Neural cell (in vitro differentiated cells): ENCODE data around the gene UBALD1. TPM values are rescaled to one million over a fixed set of nuclear protein-coding genes. Genes with fewer than 3 reads are reported as not detected.

ENCODE experiments used
- H2AFZ ChIP-seq: fragments of 200-600, 300-800 bp; sonication (generic), shearing (Covaris generic); 2 replicates; pipeline ENCODE4 v1.6.0; 2014; ENCODE audit warnings: low read depth, mild to moderate bottlenecking, antibody characterized with exemption, low read length, moderate library complexity
- H3F3A ChIP-seq: fragments of 200-600 bp; shearing (Covaris generic); 2 replicates; pipeline ENCODE4 v1.6.1; 2016; ENCODE audit warnings: mild to moderate bottlenecking, moderate library complexity, mixed read lengths, antibody characterized with exemption, low read length; ENCODE audit not compliant: insufficient read depth, poor library complexity, severe bottlenecking
- H3K27ac ChIP-seq: fragments of 200-600, 300-800 bp; sonication (generic), shearing (Covaris generic); 2 replicates; pipeline ENCODE4 v1.5.1; 2014; ENCODE audit warnings: mild to moderate bottlenecking, low read length, moderate library complexity
- H3K27me3 ChIP-seq: fragments of 300-800, 200-600 bp; sonication (generic), shearing (Covaris generic); 2 replicates; pipeline ENCODE4 v1.6.0; 2014; ENCODE audit warnings: mild to moderate bottlenecking, low read depth, low read length, moderate library complexity; ENCODE audit not compliant: insufficient read depth
- H3K36me3 ChIP-seq: fragments of 300-800, 200-600 bp; sonication (generic), shearing (Covaris generic); 2 replicates; pipeline ENCODE4 v1.5.1; 2014; ENCODE audit warnings: mild to moderate bottlenecking, antibody characterized with exemption, low read length, moderate library complexity; ENCODE audit not compliant: insufficient read depth
- H3K4me2 ChIP-seq: fragments of 300-800, 200-600 bp; sonication (generic), shearing (Covaris generic); 2 replicates; pipeline ENCODE4 v1.6.0; 2014; ENCODE audit warnings: mild to moderate bottlenecking, low read length
- H3K4me3 ChIP-seq: fragments of 300-800, 200-600 bp; sonication (generic), shearing (Covaris generic); 2 replicates; pipeline ENCODE4 v1.5.1; 2014; ENCODE audit warnings: mild to moderate bottlenecking, low read length, moderate library complexity
- H3K79me2 ChIP-seq: fragments of 200-600 bp; shearing (Covaris generic); replicated peaks from 2 replicates; pipeline ENCODE4 v1.6.0; 2014; ENCODE audit warnings: mild to moderate bottlenecking, low read length, moderate library complexity; ENCODE audit not compliant: insufficient read depth
- H3K9ac ChIP-seq: fragments of 300-800, 200-600 bp; sonication (generic), shearing (Covaris generic); 2 replicates; pipeline ENCODE4 v1.6.1; 2016; ENCODE audit warnings: mild to moderate bottlenecking, low read length, mixed read lengths
- H3K9me2 ChIP-seq: fragments of 200-600 bp; shearing (Covaris generic); 2 replicates; pipeline ENCODE4 v1.6.1; 2016; ENCODE audit warnings: mild to moderate bottlenecking, low read length, mixed read lengths; ENCODE audit not compliant: insufficient read depth
- H3K9me3 ChIP-seq: fragments of 200-600, 300-800 bp; sonication (generic), shearing (Covaris generic); 2 replicates; pipeline ENCODE4 v1.6.1; 2016; ENCODE audit warnings: mild to moderate bottlenecking, mixed run types, low read length, moderate library complexity, mixed read lengths
- H4K20me1 ChIP-seq: fragments of 200-600 bp; shearing (Covaris generic); 2 replicates; pipeline ENCODE4 v1.6.1; 2016; ENCODE audit warnings: mild to moderate bottlenecking, mixed run types; ENCODE audit not compliant: insufficient read depth
- CTCF ChIP-seq: fragments of 450-650 bp; IDR thresholded peaks from 2 replicates; pipeline ENCODE4 v1.5.1; 2014; ENCODE audit warnings: antibody characterized with exemption, mild to moderate bottlenecking, moderate library complexity; ENCODE audit not compliant: poor library complexity, severe bottlenecking
- EP300 ChIP-seq: fragments of 450-650 bp; conservative IDR thresholded peaks from 2 replicates; pipeline ENCODE4 v1.6.1; 2014; ENCODE audit warnings: antibody characterized with exemption, mild to moderate bottlenecking, moderate library complexity; ENCODE audit not compliant: poor library complexity, severe bottlenecking
- EZH2 ChIP-seq: fragments of 200-600, 300-800 bp; shearing (Covaris generic), sonication (generic); IDR thresholded peaks from 2 replicates; pipeline ENCODE4 v1.6.1; 2014; ENCODE audit warnings: antibody characterized with exemption, low read length, borderline replicate concordance, mild to moderate bottlenecking; ENCODE audit not compliant: insufficient read depth, poor library complexity, severe bottlenecking
- MXI1 ChIP-seq: fragments of 450-650 bp; conservative IDR thresholded peaks from 2 replicates; pipeline ENCODE4 v1.6.1; 2014; ENCODE audit warnings: antibody characterized with exemption, mild to moderate bottlenecking; ENCODE audit not compliant: poor library complexity, severe bottlenecking
- POLR2AphosphoS5 ChIP-seq: IDR thresholded peaks from 2 replicates; pipeline ENCODE4 v1.6.1; 2012
- RAD21 ChIP-seq: fragments of 450-650 bp; conservative IDR thresholded peaks from 2 replicates; pipeline ENCODE4 v1.6.1; 2014; ENCODE audit warnings: antibody characterized with exemption, mild to moderate bottlenecking, moderate library complexity
- REST ChIP-seq: IDR thresholded peaks from 2 replicates; pipeline ENCODE4 v1.6.1; 2012; ENCODE audit warnings: borderline replicate concordance
- SMC3 ChIP-seq: fragments of 450-650 bp; conservative IDR thresholded peaks from 2 replicates; pipeline ENCODE4 v1.6.1; 2014; ENCODE audit warnings: antibody characterized with exemption, mild to moderate bottlenecking, moderate library complexity; ENCODE audit not compliant: poor library complexity
- TAF1 ChIP-seq: IDR thresholded peaks from 2 replicates; pipeline ENCODE4 v1.6.1; 2012; ENCODE audit warnings: low read depth
- polyA plus RNA-seq: library from polyadenylated mRNA; depleted of rRNA; stranded (reverse); fragments of >200 nt; gene quantifications from 2 replicates; pipeline ENCODE4 v1.2.3, GENCODE V29; 2014

UBALD1 gene
- polyA plus RNA-seq, 1 donor from 2014 or later: 3.3 TPM

- Histone ChIP-seq H3K4me2 (no peak overlapping the region), H4K20me1 (no peaks in the 10 kb centered on the region), H3K4me3 (no peak overlapping the region), H3F3A (no peaks in the 10 kb centered on the region), H3K9ac (no peak overlapping the region), H3K36me3 (no peaks in the 10 kb centered on the region), H3K27me3 (no peaks in the 10 kb centered on the region), H3K27ac (no peak overlapping the region), H3K79me2 (no peaks in the 10 kb centered on the region), H3K9me3 (no peaks in the 10 kb centered on the region), H3K9me2 (no peaks in the 10 kb centered on the region), H2AFZ (no peak overlapping the region)
- TF ChIP-seq RAD21 (no peak), POLR2AphosphoS5 (no peak), CTCF (no peak), REST (no peak), TAF1 (no peak), EZH2 (no peak), EP300 (no peak), MXI1 (no peak), SMC3 (no peak)
Observed at GRCh38 chr16:4604401-4604800, 10.3 kb downstream of the UBALD1 start.

- no peaks in the 10 kb centered on the region for H3K27me3 ChIP-seq
- no peak for TF ChIP-seq CTCF
- TF ChIP-seq EZH2: no peak
- TF ChIP-seq REST: no peak
- no peak for TF ChIP-seq POLR2AphosphoS5
- TF ChIP-seq EP300: no peak
- TF ChIP-seq RAD21: no peak
- TF ChIP-seq SMC3: no peak
- TF ChIP-seq TAF1: no peak
- TF ChIP-seq MXI1: no peak
Observed at GRCh38 chr16:4603624-4604170, 11.0 kb downstream of the UBALD1 start.

More at GRCh38 chr16:4603624-4604170, 11.0 kb downstream of the UBALD1 start:
- Histone ChIP-seq H2AFZ (no peak overlapping the region), H3K9ac (no peak overlapping the region), H3K9me2 (no peaks in the 10 kb centered on the region), H3F3A (no peaks in the 10 kb centered on the region), H3K9me3 (no peaks in the 10 kb centered on the region), H3K4me3 (no peak overlapping the region), H3K79me2 (no peaks in the 10 kb centered on the region), H3K36me3 (no peaks in the 10 kb centered on the region), H4K20me1 (no peaks in the 10 kb centered on the region), H3K4me2 (no peak overlapping the region), H3K27ac (no peak overlapping the region)
